AG10803 (cell line): ENCODE measurements around the gene NOC4L.
A peak's percentile ranks its signal among the peaks of the same experiment; 100 is the strongest.
"Not testable (repeated sequence)": the region's sequence is repeated elsewhere in the genome, so short reads cannot be mapped to it uniquely, and the experiment has no call there.

Experiments used
- DNase-seq: peaks from one replicate; pipeline ENCODE4 v3.0.0; 2010; ENCODE audit warnings: low read depth
- H3K4me3 ChIP-seq: 2 replicates; pipeline ENCODE4 v1.5.1; 2011; ENCODE audit warnings: mild to moderate bottlenecking, low read length, control low read depth
- TF ChIP-seq, protein P1 (sequence below): conservative IDR thresholded peaks from 2 replicates; pipeline ENCODE4 v1.5.1; 2011; ENCODE audit warnings: mild to moderate bottlenecking, low read length, control low read depth, inconsistent platforms

Gene NOC4L

GRCh38 chr12:132145334-132145733 is 1.1 kb downstream of the NOC4L start:
- no peak for DNase-seq
- peak overlapping the region; percentile 82 for H3K4me3 ChIP-seq
- TF ChIP-seq, protein P1, sequence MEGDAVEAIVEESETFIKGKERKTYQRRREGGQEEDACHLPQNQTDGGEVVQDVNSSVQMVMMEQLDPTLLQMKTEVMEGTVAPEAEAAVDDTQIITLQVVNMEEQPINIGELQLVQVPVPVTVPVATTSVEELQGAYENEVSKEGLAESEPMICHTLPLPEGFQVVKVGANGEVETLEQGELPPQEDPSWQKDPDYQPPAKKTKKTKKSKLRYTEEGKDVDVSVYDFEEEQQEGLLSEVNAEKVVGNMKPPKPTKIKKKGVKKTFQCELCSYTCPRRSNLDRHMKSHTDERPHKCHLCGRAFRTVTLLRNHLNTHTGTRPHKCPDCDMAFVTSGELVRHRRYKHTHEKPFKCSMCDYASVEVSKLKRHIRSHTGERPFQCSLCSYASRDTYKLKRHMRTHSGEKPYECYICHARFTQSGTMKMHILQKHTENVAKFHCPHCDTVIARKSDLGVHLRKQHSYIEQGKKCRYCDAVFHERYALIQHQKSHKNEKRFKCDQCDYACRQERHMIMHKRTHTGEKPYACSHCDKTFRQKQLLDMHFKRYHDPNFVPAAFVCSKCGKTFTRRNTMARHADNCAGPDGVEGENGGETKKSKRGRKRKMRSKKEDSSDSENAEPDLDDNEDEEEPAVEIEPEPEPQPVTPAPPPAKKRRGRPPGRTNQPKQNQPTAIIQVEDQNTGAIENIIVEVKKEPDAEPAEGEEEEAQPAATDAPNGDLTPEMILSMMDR: no peak

DNA sequence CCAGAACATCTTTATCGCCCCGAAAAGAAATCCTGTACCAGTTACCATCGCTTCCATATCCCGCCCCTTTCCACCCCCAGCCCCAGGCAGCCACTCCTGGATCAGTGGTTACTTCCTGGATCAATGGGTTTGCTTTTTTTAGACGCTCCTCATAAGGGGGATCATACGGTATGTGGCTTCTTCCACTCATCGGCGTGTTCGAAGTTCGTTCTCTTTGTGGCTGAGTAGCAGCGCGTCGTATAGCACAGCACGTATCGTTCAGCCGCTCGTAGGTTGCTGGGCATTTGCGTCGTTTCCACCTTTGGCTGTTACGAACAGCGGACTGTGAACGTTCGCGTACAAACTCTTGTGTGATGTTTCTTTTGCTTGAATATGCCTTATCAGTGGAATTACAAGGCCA is 1.8 kb downstream of the NOC4L start:
- H3K4me3 ChIP-seq: no peak overlapping the region
- no peak for DNase-seq

GRCh38 chr12:132146772-132147422 is 2.6 kb downstream of the NOC4L start:
- TF ChIP-seq, protein P1: no peak
- no peak overlapping the region for H3K4me3 ChIP-seq
- DNase-seq: no peak

More for the DNA sequence above, 1.8 kb downstream of the NOC4L start:
- TF ChIP-seq, protein P1: no peak

DNA sequence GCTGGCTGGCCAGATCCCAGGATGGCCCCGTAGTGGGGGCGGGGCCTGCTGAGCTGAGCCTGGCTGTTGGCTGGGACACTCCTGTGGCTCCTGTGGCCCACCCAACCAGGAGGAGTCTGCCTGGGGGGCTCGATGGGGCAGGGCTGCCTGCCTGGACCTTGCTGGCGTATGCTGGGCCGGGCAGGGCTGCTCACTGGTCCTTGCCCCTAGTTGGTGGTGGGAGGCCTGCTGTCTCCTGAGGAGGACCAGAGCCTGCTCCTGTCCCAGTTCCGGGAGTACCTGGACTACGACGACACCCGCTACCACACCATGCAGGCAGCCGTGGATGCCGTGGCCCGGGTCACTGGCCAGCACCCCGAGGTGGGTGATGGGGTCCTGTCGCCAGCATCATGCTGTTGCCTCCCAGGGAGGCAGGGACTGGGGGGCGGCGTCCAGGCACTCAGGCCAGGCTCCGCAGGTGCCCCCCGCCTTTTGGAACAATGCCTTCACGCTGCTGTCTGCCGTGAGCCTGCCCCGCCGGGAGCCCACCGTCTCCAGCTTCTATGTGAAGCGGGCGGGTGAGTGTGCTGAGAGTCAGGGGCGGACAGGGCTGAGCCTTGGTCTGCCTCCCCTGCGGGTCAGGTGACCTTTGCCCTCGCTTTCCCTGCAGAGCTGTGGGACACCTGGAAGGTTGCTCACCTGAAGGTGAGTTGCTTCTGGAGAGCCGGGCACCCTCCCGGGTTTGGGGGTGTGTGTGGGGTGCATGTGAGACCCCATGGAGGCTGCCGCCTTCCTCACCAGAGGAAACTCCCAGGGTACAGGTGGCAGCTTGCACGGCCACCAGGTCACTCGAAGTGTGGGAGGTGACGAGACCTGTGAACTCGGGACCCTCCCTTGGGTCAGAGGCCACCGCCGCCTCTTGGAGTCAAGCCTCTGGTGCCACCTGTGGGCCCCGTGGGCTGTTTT is 3.4 kb downstream of the NOC4L start:
- H3K4me3 ChIP-seq: no peak overlapping the region
- TF ChIP-seq, protein P1: no peak

GRCh38 chr12:132148368-132149045 is 4.2 kb downstream of the NOC4L start:
- no peak overlapping the region for H3K4me3 ChIP-seq
- DNase-seq: no peak
- TF ChIP-seq, protein P1: no peak

More for the DNA sequence above, 3.4 kb downstream of the NOC4L start:
- DNase-seq: no peak

- not testable (repeated sequence) for DNase-seq, H3K4me3 ChIP-seq
Observed at GRCh38 chr12:132149526-132149925, 5.3 kb downstream of the NOC4L start.

- H3K4me3 ChIP-seq: no peak overlapping the region
- TF ChIP-seq, protein P1: no peak
- DNase-seq: no peak
Observed at GRCh38 chr12:132150780-132151144, 6.5 kb downstream of the NOC4L start.
